AG04450 (cell line): ENCODE results near the gene GPBP1. TPM values are rescaled to one million over a fixed set of nuclear protein-coding genes. Genes with fewer than 3 reads are reported as not detected.

Experiments used
- CTCF ChIA-PET: fragments of 300-600, 350-600 bp; formaldehyde crosslinking; extraction: SDS; loops from one replicate; lab custom pipeline; 2022; ENCODE audit warnings: antibody characterized with exemption, inconsistent platforms; lab: Charles Lee
- POLR2A ChIA-PET: fragments of 350-600 bp; formaldehyde crosslinking; extraction: SDS; loops from one replicate; lab custom pipeline; 2021; ENCODE audit warnings: antibody characterized with exemption, inconsistent platforms; lab: Yijun Ruan, JAX
- DNase-seq: peaks from one replicate; pipeline ENCODE4 v3.0.0-alpha.2; 2011; ENCODE audit warnings: low read depth, low spot score
- H3K27ac ChIP-seq: one replicate; pipeline ENCODE4 v1.5.1; 2012; ENCODE audit warnings: low read depth, low read length, control low read depth
- H3K27me3 ChIP-seq: one replicate; pipeline ENCODE4 v1.6.0; 2012; ENCODE audit warnings: low read length; ENCODE audit not compliant: control insufficient read depth, insufficient read depth
- H3K4me3 ChIP-seq: 2 replicates; pipeline ENCODE4 v1.5.1; 2011; ENCODE audit warnings: mild to moderate bottlenecking, low read depth, low read length, control low read depth
- H3K9me3 ChIP-seq: 2 replicates; pipeline ENCODE4 v1.5.1; 2012; ENCODE audit warnings: low read length; ENCODE audit not compliant: control insufficient read depth, insufficient read depth
- polyA plus RNA-seq: library from polyadenylated mRNA; depleted of rRNA; stranded (reverse); fragments of >200 nt; gene quantifications from 2 replicates; pipeline ENCODE4 v1.2.3, GENCODE V29; 2011
- TF ChIP-seq, protein P1 (sequence below): IDR thresholded peaks from 2 replicates; pipeline ENCODE4 v1.5.1; 2011; ENCODE audit warnings: low read depth, low read length, control low read depth, inconsistent platforms

GPBP1 gene
- polyA plus RNA-seq, 1 experiment, result 67.7 TPM

DNA sequence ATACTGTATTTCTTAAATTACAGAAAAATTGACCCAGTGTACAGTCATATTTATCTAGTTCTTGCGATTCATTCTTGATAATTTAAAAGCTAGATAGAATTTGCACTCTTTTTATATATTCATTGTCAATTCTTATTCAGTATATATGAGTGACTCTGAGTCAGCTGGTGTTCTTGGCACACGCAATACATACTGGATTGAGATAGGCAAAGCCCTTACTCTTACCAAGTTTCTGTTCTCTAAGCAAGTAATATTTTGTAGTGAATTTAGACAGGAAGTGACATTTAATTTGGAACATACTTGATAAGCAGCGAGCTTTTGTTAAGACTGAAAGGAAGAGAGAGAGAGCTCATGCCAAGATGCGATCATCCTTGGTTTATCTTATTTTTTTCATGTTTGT, 57.7 kb downstream of the GPBP1 start:
- no peak overlapping the region for H3K27ac ChIP-seq
- no peak for DNase-seq
- H3K27me3 ChIP-seq, result no peaks in the 10 kb centered on the region
- TF ChIP-seq, protein P1, sequence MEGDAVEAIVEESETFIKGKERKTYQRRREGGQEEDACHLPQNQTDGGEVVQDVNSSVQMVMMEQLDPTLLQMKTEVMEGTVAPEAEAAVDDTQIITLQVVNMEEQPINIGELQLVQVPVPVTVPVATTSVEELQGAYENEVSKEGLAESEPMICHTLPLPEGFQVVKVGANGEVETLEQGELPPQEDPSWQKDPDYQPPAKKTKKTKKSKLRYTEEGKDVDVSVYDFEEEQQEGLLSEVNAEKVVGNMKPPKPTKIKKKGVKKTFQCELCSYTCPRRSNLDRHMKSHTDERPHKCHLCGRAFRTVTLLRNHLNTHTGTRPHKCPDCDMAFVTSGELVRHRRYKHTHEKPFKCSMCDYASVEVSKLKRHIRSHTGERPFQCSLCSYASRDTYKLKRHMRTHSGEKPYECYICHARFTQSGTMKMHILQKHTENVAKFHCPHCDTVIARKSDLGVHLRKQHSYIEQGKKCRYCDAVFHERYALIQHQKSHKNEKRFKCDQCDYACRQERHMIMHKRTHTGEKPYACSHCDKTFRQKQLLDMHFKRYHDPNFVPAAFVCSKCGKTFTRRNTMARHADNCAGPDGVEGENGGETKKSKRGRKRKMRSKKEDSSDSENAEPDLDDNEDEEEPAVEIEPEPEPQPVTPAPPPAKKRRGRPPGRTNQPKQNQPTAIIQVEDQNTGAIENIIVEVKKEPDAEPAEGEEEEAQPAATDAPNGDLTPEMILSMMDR, result no peak
- ChIA-PET CTCF (interaction anchor here (1.1 kb wide), 1 partner anchor 331 kb away, joined by 3 read pairs; no protein-coding TSS in a partner anchor), POLR2A (no interaction called here)
- peaks cover 4% of the 10 kb centered on the region; the same call in 1 of the 2 replicates for H3K9me3 ChIP-seq
- no peak overlapping the region for H3K4me3 ChIP-seq

DNA sequence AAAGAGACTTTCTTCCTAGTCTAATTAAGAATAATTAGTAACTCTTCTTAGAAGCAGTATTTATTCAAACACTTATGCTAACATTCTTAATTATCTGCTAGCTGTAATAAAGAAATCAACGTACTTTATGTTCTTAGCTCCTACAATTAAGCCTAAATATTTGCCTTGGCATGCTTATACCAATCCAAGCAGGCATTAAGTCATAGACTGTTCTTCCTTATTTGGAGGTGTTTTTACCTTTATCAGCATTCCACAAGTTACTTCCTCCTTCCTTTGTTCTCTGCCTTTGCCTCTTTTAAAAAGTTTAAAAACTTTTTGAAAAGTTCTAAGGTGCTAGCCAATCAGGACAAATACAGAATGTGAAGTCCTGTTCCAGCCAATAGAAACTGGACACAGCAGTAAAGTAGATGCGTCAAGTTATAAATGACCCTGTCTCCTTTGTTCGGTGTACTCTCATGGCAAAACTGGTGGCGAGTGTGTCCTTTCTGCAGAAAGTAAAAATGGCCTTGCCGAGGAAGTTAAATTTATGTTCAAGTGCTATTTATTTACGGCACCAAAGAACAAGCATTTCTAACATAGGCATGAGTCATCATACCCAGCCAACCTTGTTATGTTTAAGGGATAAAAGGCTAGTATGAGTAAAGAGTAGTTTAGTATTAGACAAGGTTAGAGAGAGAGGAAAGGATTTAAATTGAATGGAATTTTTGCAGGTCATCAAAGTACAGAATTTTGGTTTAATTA, 58.6 kb downstream of the GPBP1 start:
- no peaks in the 10 kb centered on the region for H3K27me3 ChIP-seq
- H3K27ac ChIP-seq, result no peak overlapping the region
- POLR2A ChIA-PET, result no interaction called here
- peaks cover 4% of the 10 kb centered on the region; the same call in 1 of the 2 replicates for H3K9me3 ChIP-seq
- TF ChIP-seq, protein P1, result no peak
- no peak overlapping the region for H3K4me3 ChIP-seq
- CTCF ChIA-PET, result no interaction called here
- DNase-seq, result no peak

DNA sequence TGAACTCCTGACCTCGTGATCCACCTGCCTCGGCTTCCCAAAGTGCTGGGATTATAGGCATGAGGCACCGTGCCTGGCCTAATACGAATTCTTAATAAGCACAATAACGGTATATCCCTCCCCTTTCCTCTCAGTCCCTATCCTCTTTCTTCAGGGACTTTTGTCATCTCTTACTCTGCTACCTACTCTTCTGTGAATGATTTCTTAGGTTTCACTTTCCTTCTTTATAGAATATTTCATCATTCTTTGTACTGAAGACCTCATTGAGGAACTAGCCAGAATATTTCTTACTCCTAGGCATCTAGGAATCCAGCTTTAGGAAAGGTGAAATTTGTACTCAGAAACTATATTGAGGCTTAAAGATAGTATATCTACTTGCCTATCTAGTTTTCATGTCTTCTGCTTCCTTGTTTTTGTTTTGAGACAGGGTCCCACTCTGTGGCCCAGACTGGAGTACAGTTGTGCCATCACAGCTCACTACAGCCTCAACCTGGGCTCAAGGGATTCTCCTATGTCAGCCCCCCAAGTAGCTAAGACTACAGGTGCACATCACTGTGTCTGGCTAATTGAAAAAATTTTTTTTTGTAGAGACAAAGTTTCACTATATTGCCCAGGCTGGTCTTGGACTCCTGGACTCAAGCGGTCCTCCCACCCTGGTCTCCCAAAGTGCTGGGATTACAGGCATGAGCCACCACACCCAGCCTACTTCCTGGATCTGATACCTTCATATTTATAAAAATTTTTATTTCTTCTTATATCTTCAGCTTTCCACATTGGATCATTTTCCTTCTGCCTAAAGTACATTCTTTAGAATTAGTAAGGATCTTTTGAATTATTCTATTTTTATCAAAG, 69.7 kb downstream of the GPBP1 start:
- POLR2A ChIA-PET, result no interaction called here
- CTCF ChIA-PET, result no interaction called here
- no peaks in the 10 kb centered on the region for H3K27me3 ChIP-seq
- H3K27ac ChIP-seq, result no peak overlapping the region
- no peak overlapping the region for H3K4me3 ChIP-seq
- no peak for DNase-seq
- TF ChIP-seq, protein P1, result no peak
- H3K9me3 ChIP-seq, result no peaks in the 10 kb centered on the region

DNA sequence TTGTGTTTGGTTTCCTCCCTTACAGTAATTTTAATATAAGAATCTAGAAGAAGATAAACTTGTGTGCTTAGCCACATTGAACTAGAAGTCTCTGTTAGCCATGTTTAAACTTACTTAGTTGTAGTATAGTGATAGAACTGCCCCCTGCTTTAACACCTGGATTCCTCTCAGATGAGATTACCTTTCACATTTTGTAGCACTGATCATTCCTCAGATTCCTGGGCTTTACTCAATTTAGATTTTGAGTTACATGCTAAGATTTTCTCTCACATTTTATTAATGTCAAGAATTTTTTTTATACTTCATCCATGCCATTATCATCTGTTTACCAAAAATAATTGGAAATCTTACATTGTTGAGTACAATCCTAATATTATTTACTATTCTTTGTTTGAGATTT, 70.5 kb downstream of the GPBP1 start:
- H3K27ac ChIP-seq, result no peak overlapping the region
- TF ChIP-seq, protein P1, result no peak
- CTCF ChIA-PET, result interaction anchor here (0.6 to 1.0 kb wide), 2 partner anchors 30 to 166 kb away, joined by 4 to 5 read pairs; no protein-coding TSS in a partner anchor
- no peak for DNase-seq
- no peaks in the 10 kb centered on the region for H3K9me3 ChIP-seq
- POLR2A ChIA-PET, result no interaction called here
- no peaks in the 10 kb centered on the region for H3K27me3 ChIP-seq
- H3K4me3 ChIP-seq, result no peak overlapping the region

DNA sequence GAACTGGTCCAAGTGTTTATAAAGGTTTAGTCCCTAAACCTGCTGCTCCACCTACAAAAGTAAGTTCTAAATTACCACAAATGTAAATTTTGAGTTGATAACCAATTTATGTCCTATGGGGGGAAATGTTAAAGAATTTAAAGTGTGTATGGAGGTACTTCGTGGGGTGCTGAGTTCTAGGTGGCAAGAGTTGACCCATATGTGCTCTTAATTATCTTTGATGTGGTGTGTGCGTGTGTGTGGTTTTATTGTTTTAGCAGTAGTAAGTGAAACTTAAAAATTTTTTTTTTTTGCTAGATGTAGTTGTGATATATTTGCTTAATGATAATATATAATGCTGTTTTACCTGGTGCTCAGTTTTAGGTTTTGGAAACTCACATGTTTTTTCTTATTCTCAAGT, 72.6 kb downstream of the GPBP1 start:
- no peak for DNase-seq
- Histone ChIP-seq H3K27ac (no peak overlapping the region), H3K4me3 (no peak overlapping the region), H3K9me3 (no peaks in the 10 kb centered on the region), H3K27me3 (no peaks in the 10 kb centered on the region)
- TF ChIP-seq, protein P1, result no peak
- POLR2A ChIA-PET, result no interaction called here
- CTCF ChIA-PET, result no interaction called here
